Measurements from ENCODE around the gene GABBR1. TPM values are rescaled to one million over a fixed set of nuclear protein-coding genes. Genes with fewer than 3 reads are reported as not detected.

The GABBR1 gene
- total RNA-seq = 10 to 100 TPM; 11.5 to 40.4 (median 30.5) TPM

DNA sequence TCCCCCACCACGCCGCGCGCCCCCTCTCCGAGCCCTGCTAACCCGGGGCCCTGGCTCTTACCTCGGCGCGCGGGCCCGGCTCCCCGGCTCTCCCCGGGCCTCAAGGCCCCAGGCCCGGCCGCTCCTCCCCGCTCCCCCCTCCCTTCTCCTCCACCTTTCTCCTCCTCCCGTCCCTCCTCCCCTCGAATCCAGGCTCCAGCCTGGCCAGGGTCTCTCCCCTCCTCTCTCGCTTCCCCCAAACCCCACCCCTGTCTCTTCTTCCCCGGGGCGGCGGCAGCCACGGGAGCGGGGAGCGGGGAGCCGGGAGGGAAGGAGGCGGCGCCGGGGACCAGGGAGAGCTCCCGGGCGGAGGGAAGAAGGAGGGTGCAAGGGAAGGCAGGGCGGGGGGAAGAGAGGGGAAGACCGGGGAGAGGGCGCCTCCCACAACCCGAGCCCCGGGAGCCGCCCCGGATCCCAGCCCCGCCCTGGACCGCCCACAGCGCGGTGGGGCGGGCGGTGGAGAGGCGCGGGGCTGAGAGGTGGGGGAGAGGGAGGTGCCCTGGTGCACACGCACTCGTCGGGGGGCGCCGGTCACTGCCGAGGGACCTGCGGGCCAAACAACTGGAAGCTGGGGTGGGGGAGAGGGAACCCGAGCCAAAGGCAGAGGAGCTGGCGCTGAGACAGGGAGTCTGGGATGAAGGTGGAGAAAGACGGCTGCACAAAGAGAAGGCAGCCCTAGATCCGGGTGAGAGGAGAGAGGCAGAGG, at the start of gene GABBR1:
GABBR1 (minus strand) TSS at position 395 of the 745 bp plus-strand sequence. CDS start 798 bp downstream, outside the sequence.
- no peaks in the 10 kb centered on the region for H3K9me3 ChIP-seq
- H3K27ac ChIP-seq = peak within 1 kb of the TSS; percentile 76 to 88 (median 80)
- peaks cover 30% of the 10 kb centered on the region for H3K27me3 ChIP-seq
- intact Hi-C loops (cut with DNase I; ENCODE audit: low total_unique reads) = no loop called here
- peak; percentile 59 for TF ChIP-seq POLR2A (IDR thresholded peaks at IDR 0.05)
- TF ChIP-seq, protein P1, sequence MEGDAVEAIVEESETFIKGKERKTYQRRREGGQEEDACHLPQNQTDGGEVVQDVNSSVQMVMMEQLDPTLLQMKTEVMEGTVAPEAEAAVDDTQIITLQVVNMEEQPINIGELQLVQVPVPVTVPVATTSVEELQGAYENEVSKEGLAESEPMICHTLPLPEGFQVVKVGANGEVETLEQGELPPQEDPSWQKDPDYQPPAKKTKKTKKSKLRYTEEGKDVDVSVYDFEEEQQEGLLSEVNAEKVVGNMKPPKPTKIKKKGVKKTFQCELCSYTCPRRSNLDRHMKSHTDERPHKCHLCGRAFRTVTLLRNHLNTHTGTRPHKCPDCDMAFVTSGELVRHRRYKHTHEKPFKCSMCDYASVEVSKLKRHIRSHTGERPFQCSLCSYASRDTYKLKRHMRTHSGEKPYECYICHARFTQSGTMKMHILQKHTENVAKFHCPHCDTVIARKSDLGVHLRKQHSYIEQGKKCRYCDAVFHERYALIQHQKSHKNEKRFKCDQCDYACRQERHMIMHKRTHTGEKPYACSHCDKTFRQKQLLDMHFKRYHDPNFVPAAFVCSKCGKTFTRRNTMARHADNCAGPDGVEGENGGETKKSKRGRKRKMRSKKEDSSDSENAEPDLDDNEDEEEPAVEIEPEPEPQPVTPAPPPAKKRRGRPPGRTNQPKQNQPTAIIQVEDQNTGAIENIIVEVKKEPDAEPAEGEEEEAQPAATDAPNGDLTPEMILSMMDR (IDR thresholded peaks at IDR 0.05) = no peak
- peak; percentile 45 to 76 (median 70) for TF ChIP-seq POLR2AphosphoS5 (IDR thresholded peaks at IDR 0.05)
- no peak for TF ChIP-seq EP300 (IDR thresholded peaks at IDR 0.05; ENCODE audit: low read depth)
- no peaks in the 10 kb centered on the region for H3K36me3 ChIP-seq
- in situ Hi-C loops (cut with MboI; ENCODE audit: low pct_ligation_motif_present in 1 of 4, low pct_unique_long_range_greater_than_20kb in 1 of 4, low sequenced_read_pairs in 3 of 4) = no loop called here
- H3K4me1 ChIP-seq = peaks cover 5 to 41% (median 26%) of the 10 kb centered on the region in 4 donors
- H3K4me3 ChIP-seq = peak within 1 kb of the TSS; percentile 25 to 96 (median 75)
- peak; percentile 90 for DNase-seq
- WGBS, 2 donors (ENCODE audit: low coverage in 1 of 2) = 0 to 3% methylated on average over 1 to 28 of the region's 57 CpGs

GRCh38 chr6:29681811-29682210, 48.8 kb upstream of the GABBR1 start:
- H3K4me3 ChIP-seq = no peak overlapping the region
- no peaks in the 10 kb centered on the region for H3K4me1 ChIP-seq
- intact Hi-C loops (cut with DNase I; ENCODE audit: low total_unique reads) = no loop called here
- no peak for DNase-seq
- H3K9me3 ChIP-seq = no peaks in the 10 kb centered on the region
- 79 to 89% methylated on average over 4 to 8 of the region's 8 CpGs for WGBS, 2 donors (ENCODE audit: low coverage in 1 of 2)
- TF ChIP-seq EP300 (IDR thresholded peaks at IDR 0.05; ENCODE audit: low read depth) (no peak), POLR2A (IDR thresholded peaks at IDR 0.05) (no peak), POLR2AphosphoS5 (IDR thresholded peaks at IDR 0.05) (no peak)
- TF ChIP-seq, protein P1 (IDR thresholded peaks at IDR 0.05) = no peak
- H3K27ac ChIP-seq = no peak overlapping the region
- H3K27me3 ChIP-seq = no peaks in the 10 kb centered on the region
- in situ Hi-C loops (cut with MboI; ENCODE audit: low pct_ligation_motif_present in 1 of 4, low pct_unique_long_range_greater_than_20kb in 1 of 4, low sequenced_read_pairs in 3 of 4) = no loop called here
- no peaks in the 10 kb centered on the region for H3K36me3 ChIP-seq

GRCh38 chr6:29680904-29681303, 47.9 kb upstream of the GABBR1 start, which contains the start of gene ZFP57:
TSS of gene ZFP57 (minus strand) at chr6:29681152. CDS start at chr6:29677003, 4,149 bp downstream.
- no peak for TF ChIP-seq EP300 (IDR thresholded peaks at IDR 0.05; ENCODE audit: low read depth)
- TF ChIP-seq, protein P1 (IDR thresholded peaks at IDR 0.05) = no peak
- no peak for TF ChIP-seq POLR2A (IDR thresholded peaks at IDR 0.05)
- TF ChIP-seq POLR2AphosphoS5 (IDR thresholded peaks at IDR 0.05) = no peak
- in situ Hi-C loops (cut with MboI; ENCODE audit: low pct_ligation_motif_present in 1 of 4, low pct_unique_long_range_greater_than_20kb in 1 of 4, low sequenced_read_pairs in 3 of 4) = no loop called here
- DNase-seq = no peak
- H3K36me3 ChIP-seq = no peaks in the 10 kb centered on the region
- no peak within 1 kb of the TSS for H3K27ac ChIP-seq
- 71% methylated on average over 30 of the region's 31 CpGs; no CpG with 5 or more reads in 1 of the 2 donors for WGBS, 2 donors (ENCODE audit: low coverage in 1 of 2)
- intact Hi-C loops (cut with DNase I; ENCODE audit: low total_unique reads) = no loop called here
- H3K9me3 ChIP-seq = no peaks in the 10 kb centered on the region
- no peak within 1 kb of the TSS for H3K4me3 ChIP-seq
- H3K27me3 ChIP-seq = no peaks in the 10 kb centered on the region
- H3K4me1 ChIP-seq = no peaks in the 10 kb centered on the region

- DNase-seq = no peak
- Histone ChIP-seq H3K9me3 (no peaks in the 10 kb centered on the region), H3K4me1 (no peaks in the 10 kb centered on the region), H3K4me3 (no peak overlapping the region), H3K27me3 (no peaks in the 10 kb centered on the region), H3K36me3 (no peaks in the 10 kb centered on the region), H3K27ac (no peak overlapping the region)
- intact Hi-C loops (cut with DNase I; ENCODE audit: low total_unique reads) (no loop called here), in situ Hi-C loops (cut with MboI; ENCODE audit: low pct_ligation_motif_present in 1 of 4, low pct_unique_long_range_greater_than_20kb in 1 of 4, low sequenced_read_pairs in 3 of 4) (no loop called here)
- WGBS, 2 donors (ENCODE audit: low coverage in 1 of 2) = 76% methylated on average over 24 of the region's 24 CpGs; no CpG with 5 or more reads in 1 of the 2 donors
- TF ChIP-seq POLR2AphosphoS5 (IDR thresholded peaks at IDR 0.05) (no peak), POLR2A (IDR thresholded peaks at IDR 0.05) (no peak), EP300 (IDR thresholded peaks at IDR 0.05; ENCODE audit: low read depth) (no peak)
- TF ChIP-seq, protein P1 (IDR thresholded peaks at IDR 0.05) = no peak
These were observed 47.4 kb upstream of the GABBR1 start for GRCh38 chr6:29680416-29680815.
